ENCODE data around the gene SELENON. TPM values are rescaled to one million over a fixed set of nuclear protein-coding genes. Genes with fewer than 3 reads are reported as not detected.

Gene SELENON
- total RNA-seq, result 10 to 100 TPM; 13.7 to 14.4 TPM

DNA sequence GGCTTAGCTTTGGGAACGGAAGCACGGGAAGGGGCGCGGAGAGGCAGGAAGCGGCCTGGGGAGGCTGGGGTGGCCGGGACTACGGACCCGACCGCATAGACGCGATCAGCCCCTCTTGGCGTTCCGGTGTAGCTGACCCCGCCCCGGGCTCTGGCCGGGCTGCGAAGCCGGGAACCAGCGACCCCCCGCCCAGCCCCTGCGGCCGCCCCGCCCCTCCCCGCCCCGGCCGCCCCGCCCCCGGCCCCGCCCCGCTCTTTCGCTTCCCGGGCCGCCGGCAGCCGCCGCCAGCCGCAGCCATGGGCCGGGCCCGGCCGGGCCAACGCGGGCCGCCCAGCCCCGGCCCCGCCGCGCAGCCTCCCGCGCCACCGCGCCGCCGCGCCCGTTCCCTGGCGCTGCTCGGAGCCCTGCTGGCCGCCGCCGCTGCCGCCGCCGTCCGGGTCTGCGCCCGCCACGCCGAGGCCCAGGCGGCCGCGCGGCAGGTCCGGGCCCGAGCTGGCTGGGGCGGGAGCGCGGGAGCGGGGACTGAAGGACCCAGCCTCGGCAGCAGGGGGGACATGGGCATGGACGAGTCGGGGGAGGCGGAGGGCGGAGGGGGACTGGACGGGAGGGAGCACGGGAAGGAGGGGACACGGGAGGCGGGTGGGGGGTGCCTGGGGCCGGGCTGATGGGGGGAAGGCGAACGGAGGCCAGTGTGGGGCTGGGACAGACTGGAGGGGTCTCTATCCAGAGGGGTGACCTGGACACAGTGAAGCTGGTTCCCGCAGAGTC is at the start of gene SELENON:
Gene SELENON (plus strand): TSS at position 259 of the 768 bp plus-strand sequence. CDS start 38 bp downstream, at position 297.
- Mint-ChIP-seq H3K27me3 (peaks cover 9% of the 10 kb centered on the region), H3K9me3 (no peaks in the 10 kb centered on the region), H3K36me3 (ENCODE audit: low read depth) (no peaks in the 10 kb centered on the region), H3K27ac (peak within 1 kb of the TSS; percentile 81), H3K4me1 (peaks cover 74% of the 10 kb centered on the region), H3K4me3 (peak within 1 kb of the TSS; percentile 76)
- POLR2A ChIA-PET, result interaction anchor here (0.7 kb wide), 1 partner anchor 191 kb away, joined by 5 read pairs; no protein-coding TSS in a partner anchor
- CTCF ChIA-PET, result interaction anchor here (0.7 to 1.9 kb wide), 8 partner anchors 9 to 241 kb away, joined by 3 to 4 read pairs (median 3); partner anchors contain the start of gene MTFR1L
- DNase-seq, result peak; percentile 44

DNA sequence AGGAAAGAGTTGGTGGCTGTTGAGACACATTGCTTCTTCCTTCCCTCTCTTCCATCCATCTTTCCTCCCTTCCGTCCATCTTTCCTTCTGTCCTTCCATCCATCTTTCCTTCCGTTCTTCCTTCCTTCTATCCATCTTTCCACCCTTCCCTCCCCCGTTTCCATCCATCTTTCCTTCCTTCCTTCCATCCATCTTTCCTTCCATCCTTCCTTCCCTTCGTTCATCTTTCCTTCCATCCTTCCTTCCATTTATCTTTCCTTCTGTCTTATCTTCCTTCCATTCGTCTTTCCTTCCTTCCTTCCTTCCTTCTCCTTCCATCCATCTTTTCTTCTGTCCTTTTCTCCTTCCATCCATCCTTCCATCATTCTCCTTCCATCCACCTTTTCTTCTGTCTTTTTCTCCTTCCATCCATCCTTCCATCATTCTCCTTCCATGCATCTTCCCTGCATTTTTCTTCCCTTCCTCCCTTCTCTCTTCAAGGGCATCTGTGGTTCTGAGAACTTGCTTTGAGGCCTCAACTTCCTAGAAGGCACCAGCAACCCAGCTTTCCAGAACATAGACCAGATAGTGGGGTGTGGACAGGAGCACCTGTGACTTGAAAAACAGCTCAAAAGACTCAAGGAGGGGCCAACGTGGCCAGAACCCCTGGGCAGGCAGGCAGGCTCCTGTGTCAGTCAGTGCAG is 48.9 kb upstream of the SELENON start:
- no peaks in the 10 kb centered on the region for H3K9me3 Mint-ChIP-seq
- peaks cover 29% of the 10 kb centered on the region for H3K4me1 Mint-ChIP-seq
- ChIA-PET CTCF (no interaction called here), POLR2A (no interaction called here)
- no peak overlapping the region for H3K4me3 Mint-ChIP-seq
- no peaks in the 10 kb centered on the region for H3K27me3 Mint-ChIP-seq
- DNase-seq, result no peak
- no peak overlapping the region for H3K27ac Mint-ChIP-seq
- H3K36me3 Mint-ChIP-seq (ENCODE audit: low read depth), result peaks cover 24% of the 10 kb centered on the region

GRCh38 chr1:25754470-25755181 is 45.4 kb upstream of the SELENON start:
- H3K9me3 Mint-ChIP-seq, result no peaks in the 10 kb centered on the region
- peaks cover 26% of the 10 kb centered on the region for H3K36me3 Mint-ChIP-seq (ENCODE audit: low read depth)
- ChIA-PET CTCF (interaction anchor here (1.1 kb wide), 1 partner anchor 28 kb away, joined by 3 read pairs; no protein-coding TSS in a partner anchor), POLR2A (no interaction called here)
- no peak for DNase-seq
- peak overlapping the region; percentile 75 for H3K27ac Mint-ChIP-seq
- no peak overlapping the region for H3K4me3 Mint-ChIP-seq
- peaks cover 35% of the 10 kb centered on the region for H3K4me1 Mint-ChIP-seq
- no peaks in the 10 kb centered on the region for H3K27me3 Mint-ChIP-seq

DNA sequence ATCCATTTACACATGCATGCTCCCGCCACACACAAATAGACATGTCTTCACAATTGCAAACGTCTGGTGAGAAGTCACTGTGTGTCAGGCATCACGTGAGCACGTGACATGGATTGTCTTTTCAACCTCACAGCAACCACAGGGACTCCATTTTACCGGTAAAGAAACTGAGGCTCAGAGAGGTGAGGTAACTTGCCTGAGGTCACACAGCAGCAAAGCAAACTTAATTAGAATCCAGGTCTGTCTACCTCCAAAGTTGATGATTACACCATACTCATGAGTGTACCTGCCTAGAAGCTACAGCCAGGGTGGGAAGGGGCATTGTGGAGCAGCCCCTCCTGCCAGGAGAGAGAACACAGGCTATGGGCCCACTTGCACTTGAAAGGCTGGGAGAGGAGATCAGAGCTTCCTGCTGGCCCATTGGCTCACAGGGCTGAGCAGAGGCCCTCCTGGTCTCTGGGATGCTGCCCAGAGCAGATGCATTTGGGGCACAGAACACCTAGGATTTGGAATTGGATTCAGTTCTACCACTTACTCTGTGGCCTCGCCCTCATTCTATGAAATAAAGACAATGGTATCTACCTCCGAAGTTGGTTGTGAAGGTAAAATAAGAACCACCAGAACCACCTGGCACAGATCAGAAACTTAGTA is 44.4 kb upstream of the SELENON start:
- CTCF ChIA-PET, result interaction anchor here (1.4 kb wide), 1 partner anchor 16 kb away, joined by 3 read pairs; no protein-coding TSS in a partner anchor
- Mint-ChIP-seq H3K4me1 (peaks cover 35% of the 10 kb centered on the region), H3K27me3 (no peaks in the 10 kb centered on the region), H3K27ac (no peak overlapping the region), H3K9me3 (no peaks in the 10 kb centered on the region), H3K4me3 (no peak overlapping the region), H3K36me3 (ENCODE audit: low read depth) (peaks cover 26% of the 10 kb centered on the region)
- DNase-seq, result no peak
- POLR2A ChIA-PET, result no interaction called here

DNA sequence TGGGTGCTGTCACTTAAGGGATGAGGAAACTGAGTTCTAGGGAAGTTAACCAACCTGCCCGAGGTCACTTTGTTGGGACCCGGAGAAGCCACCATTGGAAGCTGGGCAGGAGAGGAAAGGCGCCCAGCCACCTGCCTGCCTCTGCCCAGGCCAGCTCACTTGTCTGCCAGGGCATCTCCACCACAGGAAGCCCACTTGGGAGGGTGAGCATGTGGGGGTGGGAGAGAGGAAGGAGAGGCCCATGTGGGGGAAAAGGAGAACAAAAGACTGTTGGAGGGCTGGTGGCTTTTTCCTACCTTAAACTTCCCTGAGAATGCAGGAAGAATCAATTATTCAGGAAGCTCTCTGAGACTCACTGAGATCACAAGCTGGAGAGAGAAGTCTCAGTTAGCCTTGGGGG is 43.8 kb upstream of the SELENON start:
- H3K27ac Mint-ChIP-seq, result no peak overlapping the region
- POLR2A ChIA-PET, result no interaction called here

DNA sequence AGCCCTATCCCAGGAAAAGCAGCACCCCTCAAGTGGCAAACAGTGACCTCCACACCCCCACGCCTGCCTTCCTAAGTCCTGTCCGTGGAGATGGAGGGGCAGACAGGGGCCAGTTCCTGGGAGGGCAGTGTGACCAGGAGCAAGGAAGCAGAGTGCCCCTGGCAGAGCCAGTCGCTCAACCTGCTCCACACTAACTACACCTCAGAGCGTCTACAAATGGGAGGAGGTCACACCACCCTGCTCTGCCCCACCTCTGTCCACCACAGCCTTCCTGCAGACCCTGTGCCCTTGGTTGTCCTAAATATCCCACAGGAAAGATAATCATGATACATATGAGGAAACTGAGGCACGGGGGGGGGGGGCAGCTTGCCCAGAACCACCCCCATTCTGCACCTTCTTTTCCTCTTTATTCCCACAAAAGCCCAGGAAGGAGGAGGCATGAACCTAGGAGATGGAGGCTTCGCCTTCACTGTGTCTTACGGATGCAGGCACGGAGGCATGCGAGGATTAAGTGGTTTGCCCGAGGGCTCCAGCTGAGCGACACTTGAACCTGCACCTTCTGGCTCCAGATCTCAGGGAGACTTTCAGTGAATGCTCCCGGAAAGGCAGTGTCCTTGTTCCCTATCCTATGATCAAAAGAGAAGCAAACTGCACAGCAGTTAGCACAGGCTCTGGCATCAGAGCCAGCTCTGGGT is 42.7 kb upstream of the SELENON start:
- Mint-ChIP-seq H3K9me3 (no peaks in the 10 kb centered on the region), H3K36me3 (ENCODE audit: low read depth) (peaks cover 22% of the 10 kb centered on the region), H3K27ac (no peak overlapping the region), H3K4me3 (no peak overlapping the region), H3K4me1 (peaks cover 29% of the 10 kb centered on the region), H3K27me3 (no peaks in the 10 kb centered on the region)
- ChIA-PET CTCF (interaction anchor here (0.6 to 1.4 kb wide), 4 partner anchors 15 to 1281 kb away, joined by 3 read pairs; no protein-coding TSS in a partner anchor), POLR2A (interaction anchor here (0.6 kb wide), 1 partner anchor 121 kb away, joined by 4 read pairs; no protein-coding TSS in a partner anchor)
- no peak for DNase-seq

More for the DNA sequence above, 43.8 kb upstream of the SELENON start:
- no peaks in the 10 kb centered on the region for H3K27me3 Mint-ChIP-seq
- CTCF ChIA-PET, result interaction anchor here (1.3 to 1.4 kb wide), 2 partner anchors 16 to 53 kb away, joined by 3 read pairs; no protein-coding TSS in a partner anchor
- peaks cover 22% of the 10 kb centered on the region for H3K36me3 Mint-ChIP-seq (ENCODE audit: low read depth)
- peaks cover 30% of the 10 kb centered on the region for H3K4me1 Mint-ChIP-seq
- no peaks in the 10 kb centered on the region for H3K9me3 Mint-ChIP-seq
- no peak overlapping the region for H3K4me3 Mint-ChIP-seq
- no peak for DNase-seq

- H3K36me3 Mint-ChIP-seq (ENCODE audit: low read depth), result peaks cover 22% of the 10 kb centered on the region
- H3K4me3 Mint-ChIP-seq, result no peak overlapping the region
- no peak overlapping the region for H3K27ac Mint-ChIP-seq
- no peaks in the 10 kb centered on the region for H3K27me3 Mint-ChIP-seq
- POLR2A ChIA-PET, result interaction anchor here (0.6 kb wide), 1 partner anchor 121 kb away, joined by 4 read pairs; no protein-coding TSS in a partner anchor
- DNase-seq, result no peak
- H3K4me1 Mint-ChIP-seq, result peaks cover 29% of the 10 kb centered on the region
- CTCF ChIA-PET, result interaction anchor here (0.9 to 1.3 kb wide), 2 partner anchors 17 to 52 kb away, joined by 3 read pairs; no protein-coding TSS in a partner anchor
- no peaks in the 10 kb centered on the region for H3K9me3 Mint-ChIP-seq
Observed at GRCh38 chr1:25757846-25758185, 42.2 kb upstream of the SELENON start.

DNA sequence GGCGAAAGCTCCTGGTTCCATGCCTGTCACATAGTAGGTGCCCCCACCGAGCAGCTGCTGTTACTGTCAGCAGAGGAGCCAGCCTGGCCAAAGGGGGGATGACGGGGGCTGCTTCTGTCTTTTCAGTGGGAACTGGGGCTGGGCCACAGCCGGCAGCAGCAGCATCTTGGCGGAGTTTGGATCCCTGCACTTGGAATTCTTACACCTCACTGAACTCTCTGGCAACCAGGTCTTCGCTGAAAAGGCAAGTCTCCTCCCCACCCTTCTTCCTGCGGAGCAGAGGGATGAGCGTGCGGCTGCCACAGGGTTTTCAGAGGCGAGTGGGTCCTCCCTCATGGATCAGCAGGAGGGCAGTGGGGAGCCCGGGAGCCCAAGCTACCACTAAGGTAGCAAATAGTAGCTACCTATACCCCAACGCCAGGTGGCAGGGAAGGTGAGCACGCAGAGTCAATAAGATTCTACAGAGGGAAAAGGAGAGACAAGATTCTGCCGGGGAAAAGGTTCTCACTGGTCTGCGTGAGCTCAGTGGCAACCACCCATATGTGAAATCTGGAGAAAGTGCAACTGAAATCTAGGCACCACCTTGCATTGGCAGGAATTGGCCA is 41.4 kb upstream of the SELENON start:
- POLR2A ChIA-PET, result no interaction called here

GRCh38 chr1:25760122-25760719 is 39.8 kb upstream of the SELENON start:
- ChIA-PET CTCF (interaction anchor here (1.2 to 1.4 kb wide), 2 partner anchors 11 to 15 kb away, joined by 3 to 5 read pairs; no protein-coding TSS in a partner anchor), POLR2A (no interaction called here)
- H3K4me1 Mint-ChIP-seq, result peaks cover 15% of the 10 kb centered on the region
- no peak overlapping the region for H3K27ac Mint-ChIP-seq
- no peaks in the 10 kb centered on the region for H3K9me3 Mint-ChIP-seq
- no peak overlapping the region for H3K4me3 Mint-ChIP-seq
- H3K27me3 Mint-ChIP-seq, result no peaks in the 10 kb centered on the region
- peaks cover 14% of the 10 kb centered on the region for H3K36me3 Mint-ChIP-seq (ENCODE audit: low read depth)
- DNase-seq, result no peak

More for the DNA sequence above, 41.4 kb upstream of the SELENON start:
- Mint-ChIP-seq H3K27ac (no peak overlapping the region), H3K27me3 (no peaks in the 10 kb centered on the region), H3K4me1 (peaks cover 29% of the 10 kb centered on the region), H3K9me3 (no peaks in the 10 kb centered on the region), H3K4me3 (no peak overlapping the region), H3K36me3 (ENCODE audit: low read depth) (peaks cover 16% of the 10 kb centered on the region)
- CTCF ChIA-PET, result interaction anchor here (0.9 to 1.4 kb wide), 4 partner anchors 16 to 73 kb away, joined by 3 to 5 read pairs (median 4); no protein-coding TSS in a partner anchor
- DNase-seq, result no peak

DNA sequence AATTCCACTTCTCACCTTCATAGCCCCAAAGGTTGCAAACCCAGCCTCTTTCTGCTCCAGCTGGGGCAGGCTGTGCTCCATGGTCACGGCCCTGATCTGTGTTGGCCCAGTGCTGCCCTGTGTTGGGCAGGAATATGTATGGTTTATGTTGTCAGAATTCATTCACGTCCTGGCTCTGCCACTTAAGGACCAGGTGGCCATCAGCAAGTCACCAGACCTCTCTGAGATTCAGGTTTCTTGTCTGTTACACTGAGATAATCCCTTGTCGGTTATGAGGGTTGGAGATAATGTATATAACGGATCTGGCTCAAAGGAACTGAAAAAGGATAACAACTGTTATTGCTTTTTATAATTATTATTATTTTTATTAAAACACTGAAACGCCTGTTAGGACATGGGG is 39.1 kb upstream of the SELENON start:
- no peak for DNase-seq
- Mint-ChIP-seq H3K9me3 (no peaks in the 10 kb centered on the region), H3K4me1 (peaks cover 15% of the 10 kb centered on the region), H3K27ac (no peak overlapping the region), H3K27me3 (no peaks in the 10 kb centered on the region), H3K4me3 (no peak overlapping the region), H3K36me3 (ENCODE audit: low read depth) (peaks cover 14% of the 10 kb centered on the region)
- ChIA-PET CTCF (no interaction called here), POLR2A (no interaction called here)

DNA sequence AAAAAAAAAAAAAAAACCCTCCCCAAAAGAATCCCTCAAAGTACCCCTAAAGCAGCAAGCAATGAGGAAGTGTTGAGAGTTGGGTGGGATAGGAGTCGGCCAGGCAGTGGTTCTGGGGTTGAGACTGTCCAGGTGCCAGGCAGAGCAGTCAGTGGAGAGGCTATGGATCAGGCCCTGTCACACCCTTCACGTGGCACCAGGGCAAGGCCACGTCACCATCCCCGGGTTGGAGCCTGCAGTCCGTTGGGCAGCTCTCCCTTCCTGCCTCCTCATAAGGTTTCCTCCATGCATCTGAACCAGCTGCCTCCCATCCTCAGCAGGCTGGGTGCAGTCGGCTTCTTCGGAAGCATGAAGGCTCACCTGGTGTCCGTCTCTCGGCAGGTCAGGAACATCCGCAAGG is 36.5 kb upstream of the SELENON start:
- peaks cover 11% of the 10 kb centered on the region for H3K4me1 Mint-ChIP-seq
- ChIA-PET CTCF (interaction anchor here (0.7 kb wide), 1 partner anchor 181 kb away, joined by 3 read pairs; no protein-coding TSS in a partner anchor), POLR2A (no interaction called here)
- H3K36me3 Mint-ChIP-seq (ENCODE audit: low read depth), result peaks cover 10% of the 10 kb centered on the region
- H3K27ac Mint-ChIP-seq, result no peak overlapping the region
- no peaks in the 10 kb centered on the region for H3K9me3 Mint-ChIP-seq
- DNase-seq, result no peak
- no peaks in the 10 kb centered on the region for H3K27me3 Mint-ChIP-seq
- no peak overlapping the region for H3K4me3 Mint-ChIP-seq

All from activated CD4-positive, alpha-beta T cell treated with anti-CD3 and anti-CD28 coated beads, Interleukin-2, amount 10 ng/mL, durations not matched to agents 7 days and 5 days (primary cell).